ENCODE measurements around the gene STXBP6.
"Not testable (repeated sequence)": the region's sequence is repeated elsewhere in the genome, so short reads cannot be mapped to it uniquely, and the experiment has no call there.

STXBP6 gene

DNA sequence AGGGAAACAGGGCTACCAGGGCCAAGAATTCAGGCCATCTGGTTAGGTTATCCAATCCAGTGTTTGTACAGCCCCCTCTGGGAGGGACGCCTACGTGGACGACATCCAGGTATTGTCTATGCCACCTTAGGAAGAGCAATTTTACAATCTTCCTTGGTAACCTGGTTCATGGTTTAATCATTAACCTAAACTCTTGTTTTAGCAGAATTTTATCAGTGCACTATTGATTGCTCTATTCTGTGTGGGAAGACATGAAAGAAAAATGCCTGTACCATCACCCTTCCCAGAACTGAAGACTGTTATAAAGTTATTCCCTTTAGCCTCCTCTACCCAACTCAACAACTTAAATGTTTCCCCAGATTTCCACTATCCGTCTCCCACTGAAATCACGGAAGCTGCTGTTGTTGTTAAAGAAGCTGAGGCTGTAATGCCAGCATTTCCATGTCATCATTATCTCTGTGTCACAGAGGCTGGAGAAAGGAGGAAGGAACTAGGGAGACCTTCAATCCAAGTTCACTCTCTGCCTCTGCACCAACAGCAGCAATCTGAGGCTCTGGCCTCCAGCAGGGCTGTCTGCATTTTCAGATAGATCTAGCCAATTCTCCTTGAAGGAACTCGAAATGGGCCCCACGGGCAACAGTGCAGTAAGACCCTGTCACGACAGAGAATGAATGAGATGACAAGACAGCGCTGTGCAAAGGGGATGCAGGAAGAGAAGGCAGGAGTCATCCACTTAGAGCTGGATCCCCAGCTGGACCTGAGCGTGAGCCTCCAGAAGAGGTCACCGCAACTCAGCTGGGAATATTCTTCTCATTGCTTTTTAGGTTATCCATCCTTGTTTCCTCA, 232.5 kb downstream of the STXBP6 start:
- no peak for DNase-seq

DNA sequence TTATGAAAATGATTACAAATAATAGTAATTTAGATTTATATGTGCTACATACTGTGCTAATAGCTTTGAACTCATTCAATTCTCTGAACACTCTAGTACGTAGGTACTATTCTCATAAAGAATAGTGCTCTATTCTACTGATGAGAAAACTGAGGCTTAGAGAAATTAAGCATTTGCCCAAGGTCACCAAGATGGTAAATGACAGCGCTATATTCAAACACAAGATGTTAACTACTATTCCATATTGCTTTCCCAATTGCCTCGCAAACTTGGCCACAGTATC, 233.1 kb downstream of the STXBP6 start:
- no peak for DNase-seq

DNA sequence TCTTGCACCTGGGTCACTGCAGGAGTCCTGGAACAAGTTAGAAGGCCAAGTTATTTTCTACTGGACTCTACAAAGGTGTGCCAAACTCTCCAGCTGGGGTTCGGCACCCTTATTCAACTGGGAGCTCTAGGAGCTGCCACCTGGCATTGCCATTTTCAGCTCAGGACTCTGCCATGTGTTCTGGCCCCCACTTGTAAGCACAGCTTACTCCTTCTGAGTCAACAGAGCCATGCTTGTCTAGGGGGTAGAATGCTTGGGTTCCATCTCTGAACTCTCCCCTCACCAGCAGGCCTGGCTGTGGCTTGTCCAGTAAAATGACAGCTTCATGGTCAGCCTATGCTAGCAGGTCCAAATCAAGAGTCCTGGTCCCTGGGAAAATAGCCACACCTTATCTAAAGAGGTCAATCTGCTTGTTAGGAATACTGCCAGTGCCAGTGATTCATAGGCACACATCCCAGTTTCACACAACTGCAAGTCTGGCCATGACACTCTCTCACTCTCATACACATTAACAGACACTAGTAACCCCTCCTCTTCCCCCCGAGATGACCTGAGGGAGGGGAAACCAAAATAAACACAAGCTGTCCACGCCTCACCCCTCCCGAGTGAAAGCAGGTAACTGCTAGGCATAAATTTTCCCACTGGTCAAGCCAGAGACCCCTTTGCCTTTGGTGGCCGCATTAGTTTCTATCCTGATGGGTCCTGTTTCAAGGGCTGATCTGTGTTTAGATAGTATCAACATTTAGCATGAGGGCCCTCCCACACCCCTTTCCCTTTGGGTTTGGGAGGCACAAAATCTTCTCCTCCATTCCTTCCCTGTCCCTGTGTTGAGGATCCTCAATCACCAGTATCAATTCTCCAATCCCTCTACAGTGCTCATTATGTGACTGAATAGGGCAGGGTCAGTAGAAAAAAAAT, 233.7 kb downstream of the STXBP6 start:
- no peak for DNase-seq

DNA sequence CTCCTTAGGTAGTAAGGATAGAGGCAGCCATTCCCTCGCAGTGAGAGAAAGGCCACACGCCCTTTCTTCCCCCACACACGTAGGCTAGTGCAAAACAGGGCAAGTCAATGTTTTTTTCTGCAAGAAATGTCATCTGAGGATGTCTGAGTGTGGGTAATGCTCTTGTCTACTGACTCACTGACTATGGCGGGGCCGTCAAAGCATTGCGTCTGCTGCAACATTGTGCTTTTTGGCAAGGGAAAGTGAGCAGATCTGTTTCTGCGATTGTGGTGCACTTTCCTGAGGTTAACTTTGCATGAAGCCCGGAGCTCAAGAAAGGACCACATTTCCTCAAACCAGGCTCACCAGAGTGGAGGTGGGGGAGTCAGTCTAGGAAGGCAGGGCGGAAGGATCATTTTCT, 234.4 kb downstream of the STXBP6 start:
- no peak for DNase-seq

DNA sequence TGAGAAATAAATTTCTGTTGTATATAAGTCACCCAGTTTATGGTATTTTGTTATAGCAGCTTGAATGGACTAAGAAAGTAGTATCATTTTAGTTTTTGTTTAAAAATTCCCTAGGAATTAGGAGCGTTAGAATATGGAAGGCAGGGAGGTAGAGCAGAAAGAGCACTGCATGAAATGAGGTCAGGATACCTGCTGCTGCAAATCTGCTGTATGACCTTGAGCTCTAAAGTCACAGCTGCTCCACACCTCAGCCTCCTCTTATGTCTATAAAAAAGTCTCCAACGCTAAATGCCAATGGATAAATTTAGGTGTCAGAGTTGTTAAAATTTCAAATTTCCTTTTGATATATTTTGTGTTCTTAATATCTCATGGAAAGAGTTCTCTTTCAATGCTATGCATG, 235.0 kb downstream of the STXBP6 start:
- no peak for DNase-seq

DNA sequence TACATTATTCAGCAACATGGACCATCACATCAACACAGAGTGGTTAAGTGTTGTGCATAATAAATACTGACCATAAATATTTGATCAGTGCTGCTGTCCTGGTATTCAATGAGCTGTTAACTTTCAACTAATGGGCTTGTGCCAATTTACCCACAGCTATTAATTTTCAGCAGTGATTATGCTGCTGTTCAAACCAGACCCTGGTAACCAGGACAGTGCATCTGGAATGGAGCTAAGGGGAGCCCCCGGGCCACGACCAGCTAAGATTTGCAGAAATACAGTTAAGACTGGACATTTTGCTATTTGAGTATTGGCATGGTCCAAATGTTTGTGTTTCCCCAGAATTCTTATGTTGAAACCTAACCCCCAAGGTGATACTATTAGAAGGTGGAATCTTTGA, 235.6 kb downstream of the STXBP6 start:
- no peak for DNase-seq

DNA sequence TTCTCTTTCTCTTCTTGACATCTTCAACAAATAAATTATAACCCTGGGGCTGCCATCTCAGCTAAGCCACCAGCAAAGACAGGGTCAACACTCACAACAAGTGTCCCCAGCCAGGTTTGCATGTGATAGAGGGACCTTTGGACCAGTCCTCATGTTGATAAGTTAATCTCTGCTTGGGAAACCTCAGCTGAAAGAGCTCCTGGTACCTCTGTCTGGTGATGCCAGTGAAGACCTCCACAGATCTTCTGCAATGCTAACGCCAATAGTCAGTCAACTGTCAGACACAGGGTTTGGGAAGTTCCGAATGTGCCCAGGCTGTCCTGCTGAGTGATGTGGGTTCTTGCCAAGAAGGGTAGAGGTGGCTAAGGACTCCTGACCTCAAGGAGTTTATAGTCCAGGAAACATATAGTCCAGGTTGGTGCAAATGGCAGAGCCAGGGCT, 236.1 kb downstream of the STXBP6 start:
- no peak for DNase-seq

DNA sequence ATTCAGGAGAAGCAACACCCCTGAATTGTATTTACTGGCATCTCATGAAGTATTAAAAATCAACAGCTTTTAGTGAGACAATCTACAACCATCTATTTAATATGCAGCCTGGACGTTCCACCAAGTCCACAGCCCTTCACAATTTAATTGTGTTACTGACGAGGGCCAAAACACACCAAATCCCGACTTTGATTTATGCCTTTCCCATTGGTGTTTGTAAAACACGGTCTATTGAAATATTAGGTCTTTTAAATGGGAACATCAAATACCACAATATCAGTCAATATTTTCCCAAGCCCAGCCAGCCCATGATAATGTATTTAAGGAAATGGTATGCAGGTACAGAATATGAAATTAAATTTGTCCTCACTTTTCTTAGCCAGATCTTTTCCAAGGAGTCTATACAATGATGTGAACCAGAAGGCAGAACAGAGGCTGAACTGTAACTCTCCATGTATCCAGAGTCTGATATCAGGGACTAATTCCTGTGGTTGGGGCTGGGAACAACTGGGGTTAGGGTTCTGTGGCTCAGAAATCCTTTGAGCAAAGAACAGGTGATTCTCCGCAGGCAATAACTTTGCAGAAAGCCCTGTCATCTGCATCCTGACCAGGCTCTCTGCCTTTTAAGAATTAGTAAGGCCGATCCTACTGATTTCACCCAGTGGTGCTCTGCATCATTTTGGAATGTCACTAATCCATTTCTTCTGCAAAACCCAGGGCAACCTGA, 236.7 kb downstream of the STXBP6 start:
- DNase-seq: no peak

DNA sequence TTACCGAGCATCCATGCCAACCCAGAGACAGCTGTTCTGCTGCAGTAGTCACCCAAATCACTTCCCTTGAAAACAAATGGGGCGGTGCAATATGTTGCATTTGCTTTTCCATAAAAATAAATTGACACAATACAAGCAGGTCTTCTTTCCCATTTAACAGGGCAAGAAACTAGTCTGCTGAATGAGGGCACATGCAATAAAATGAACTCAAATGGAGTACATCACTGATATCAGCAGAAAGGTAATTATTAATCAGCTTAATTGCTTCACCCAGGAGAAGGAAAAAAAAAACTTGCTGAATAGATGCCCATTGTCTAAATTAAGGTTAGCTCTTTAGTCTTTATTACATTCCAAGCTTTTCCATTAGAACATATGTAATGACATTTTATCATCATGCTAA, 240.8 kb downstream of the STXBP6 start:
- no peak for DNase-seq

DNA sequence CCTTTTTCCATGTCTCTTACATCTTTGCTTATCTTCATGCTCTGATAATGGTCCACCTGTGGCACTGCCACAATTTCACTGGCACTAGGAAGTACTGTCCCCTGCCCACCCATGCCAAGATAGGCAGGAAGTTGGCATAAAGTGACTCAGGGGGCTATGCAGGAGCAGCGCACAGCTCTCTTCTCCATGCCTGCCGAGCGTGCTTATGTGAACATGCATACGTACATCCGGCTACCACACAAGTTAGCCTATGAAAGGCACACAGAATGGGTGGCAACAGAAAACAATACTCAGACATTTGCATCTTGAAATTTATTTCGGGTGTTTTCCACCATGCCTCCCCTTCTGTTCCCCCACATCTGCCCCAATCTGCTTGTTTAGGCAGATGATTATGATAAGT, 241.5 kb downstream of the STXBP6 start:
- no peak for DNase-seq

DNA sequence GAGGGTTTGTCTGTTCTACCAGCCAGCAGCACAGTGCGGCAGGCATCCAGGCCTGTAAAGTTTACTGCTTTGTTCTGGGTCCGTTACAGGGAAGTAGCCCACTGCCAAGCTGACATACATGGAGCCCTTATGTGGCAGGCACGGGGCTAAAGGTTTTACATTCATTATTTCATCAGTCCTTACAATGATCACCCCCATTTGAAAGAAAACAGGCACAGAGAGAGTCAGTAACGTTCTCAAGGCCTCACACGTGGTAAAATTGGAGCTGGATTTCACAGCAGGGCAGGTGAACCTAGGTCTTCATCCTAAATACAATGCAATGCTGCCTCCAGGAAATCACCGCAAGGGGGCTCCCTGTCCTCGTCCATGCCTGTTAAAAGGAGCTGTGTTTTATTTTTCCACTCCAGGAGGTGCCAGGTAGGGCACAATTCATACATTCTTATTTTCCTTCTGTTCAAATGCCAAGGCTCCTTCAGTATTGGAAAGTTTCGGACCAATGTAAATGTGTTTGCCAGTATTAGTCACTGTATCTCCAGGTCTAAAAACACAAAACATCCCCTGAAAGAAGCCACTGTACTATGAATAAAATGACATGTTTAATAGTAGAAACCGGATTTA, 243.8 kb downstream of the STXBP6 start:
- DNase-seq: no peak

DNA sequence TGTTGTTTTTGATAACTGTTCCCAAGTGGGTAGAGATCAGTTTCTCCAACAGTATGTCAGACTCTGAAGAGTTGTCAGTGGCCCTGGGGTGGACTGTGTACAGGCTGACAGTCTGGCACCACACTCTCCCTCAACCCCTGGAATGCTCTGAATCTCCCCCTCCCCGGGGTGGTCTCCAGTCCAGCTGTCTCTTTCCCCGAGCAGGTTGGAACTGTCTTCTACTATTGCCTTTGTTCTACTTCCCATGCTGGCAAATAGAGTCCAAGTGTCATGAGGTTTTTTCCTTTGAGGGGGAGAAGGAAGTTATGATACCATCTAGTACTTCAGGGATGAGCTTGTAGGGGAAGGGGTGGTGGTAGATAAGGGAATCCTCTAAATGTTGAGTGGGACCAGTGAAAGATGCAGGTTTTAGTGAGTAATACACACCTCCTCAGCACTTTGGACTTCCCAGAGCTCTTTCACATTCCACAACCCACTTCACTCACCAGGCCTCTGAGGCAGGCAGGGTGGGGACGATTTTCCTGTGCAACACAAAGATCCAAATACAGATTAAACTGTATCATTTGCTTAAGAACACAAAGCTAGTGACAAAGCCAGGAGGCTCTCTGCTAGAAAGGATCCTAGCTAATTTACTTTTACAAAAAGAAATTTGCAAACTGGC, 245.3 kb downstream of the STXBP6 start:
- DNase-seq: no peak

DNA sequence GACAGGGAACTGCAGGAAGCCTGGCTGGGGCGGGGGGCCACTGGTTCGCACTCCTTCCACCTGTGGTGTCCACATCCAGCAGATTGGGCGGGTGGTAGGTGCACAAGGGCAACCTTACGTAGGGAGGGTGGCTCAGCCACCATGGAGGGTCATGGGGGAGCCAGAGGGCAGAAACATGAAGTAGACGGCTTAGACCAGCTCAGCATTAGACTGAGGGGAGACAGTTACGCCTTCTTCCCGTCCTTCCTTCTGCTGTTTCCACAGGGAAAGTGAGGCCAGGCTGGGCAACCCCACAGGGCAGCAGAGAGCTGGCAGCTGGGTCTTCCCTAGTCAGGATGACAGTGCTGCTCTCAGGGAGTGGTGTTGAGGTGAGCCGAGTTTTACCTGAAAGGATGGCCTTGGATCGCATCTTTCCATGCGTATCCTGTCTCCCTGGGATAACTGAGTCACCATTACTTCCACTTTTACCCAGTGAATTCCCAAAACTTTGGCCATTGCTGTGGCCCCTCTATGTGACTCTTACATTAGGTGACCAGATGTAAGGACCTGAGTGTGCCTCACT, 245.9 kb downstream of the STXBP6 start:
- no peak for DNase-seq

DNA sequence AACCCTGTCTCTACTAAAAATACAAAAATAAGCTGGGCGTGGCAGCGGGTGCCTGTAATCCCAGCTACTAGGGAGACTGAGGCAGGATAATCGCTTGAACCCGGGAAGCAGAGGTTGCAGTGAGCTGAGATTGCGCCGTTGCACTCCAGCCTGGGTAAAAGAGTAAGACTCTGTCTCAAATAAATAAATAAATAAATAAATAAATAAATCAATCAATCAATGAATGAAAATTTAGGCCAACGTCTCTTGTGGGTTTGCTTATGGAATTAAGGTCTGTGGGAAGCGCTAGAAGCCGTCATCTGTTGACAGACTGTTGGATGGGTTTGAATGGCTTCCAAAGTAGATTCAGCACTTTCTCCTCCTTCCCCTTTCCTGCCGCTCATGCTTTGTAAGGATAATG, 246.5 kb downstream of the STXBP6 start:
- not testable (repeated sequence) for DNase-seq

DNA sequence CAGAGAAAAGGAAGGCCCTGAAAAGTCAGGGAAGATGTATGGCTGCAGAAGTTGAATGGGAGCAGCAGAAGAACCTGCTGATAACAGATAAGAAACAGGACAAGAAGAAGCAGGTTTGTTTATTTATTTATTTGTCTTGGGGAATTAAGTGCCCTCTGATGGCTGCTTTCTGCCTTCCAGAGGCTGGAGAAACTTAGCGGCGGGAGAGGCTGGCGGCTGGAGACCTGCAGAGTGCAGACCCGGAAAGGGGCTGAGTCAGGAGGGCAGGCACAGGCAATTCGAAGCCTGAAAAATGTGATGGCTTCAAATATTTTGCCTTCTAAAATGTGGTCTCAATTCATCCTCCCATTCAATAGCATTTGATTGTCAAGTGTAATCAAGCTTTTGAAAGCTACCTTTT, 247.7 kb downstream of the STXBP6 start:
- no peak for DNase-seq

DNA sequence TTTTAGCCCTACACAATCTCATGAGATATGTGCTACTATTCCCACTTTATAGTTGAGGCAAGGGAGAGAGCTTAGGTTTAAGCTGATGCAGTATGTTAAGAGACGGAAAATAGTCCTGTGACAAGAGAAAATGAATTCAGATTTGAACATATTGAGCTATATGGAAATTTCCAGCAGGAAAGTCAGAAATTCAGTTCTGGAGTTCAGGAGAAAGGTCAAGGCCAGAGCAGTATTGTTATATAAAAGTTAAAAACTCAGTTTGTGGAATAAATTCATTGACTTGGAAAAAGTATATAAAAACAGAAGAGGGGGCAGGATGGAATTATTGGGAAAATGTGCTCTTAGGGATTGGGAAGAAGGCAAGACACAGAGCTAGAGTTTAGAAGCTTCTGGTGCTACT, 248.9 kb downstream of the STXBP6 start:
- no peak for DNase-seq

DNA sequence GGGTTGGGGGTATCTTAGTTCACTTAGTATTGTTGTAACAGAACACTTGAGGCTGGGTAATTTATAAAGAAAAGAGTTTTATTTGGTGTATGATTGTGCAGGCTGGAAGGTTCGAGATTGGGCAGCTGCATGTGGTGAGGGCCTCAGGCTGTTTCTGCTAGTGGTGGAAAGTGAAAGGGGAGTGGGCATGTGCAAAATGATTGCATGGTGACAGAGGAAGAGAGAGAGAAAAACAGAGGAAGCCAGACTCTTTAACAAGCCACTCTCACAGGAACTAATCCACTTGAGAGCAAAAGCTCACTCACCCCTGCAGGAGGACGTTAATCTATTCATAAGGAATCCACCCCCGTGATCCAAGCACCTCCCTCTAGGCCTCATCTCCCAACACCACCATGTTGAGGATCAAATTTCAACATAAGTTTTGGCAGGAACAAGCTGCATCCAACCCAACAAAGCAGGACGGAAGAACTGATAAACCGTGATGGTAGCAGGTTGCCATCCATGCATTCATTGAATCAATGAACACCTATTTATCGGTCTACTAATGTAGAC, 251.0 kb downstream of the STXBP6 start:
- DNase-seq: no peak

DNA sequence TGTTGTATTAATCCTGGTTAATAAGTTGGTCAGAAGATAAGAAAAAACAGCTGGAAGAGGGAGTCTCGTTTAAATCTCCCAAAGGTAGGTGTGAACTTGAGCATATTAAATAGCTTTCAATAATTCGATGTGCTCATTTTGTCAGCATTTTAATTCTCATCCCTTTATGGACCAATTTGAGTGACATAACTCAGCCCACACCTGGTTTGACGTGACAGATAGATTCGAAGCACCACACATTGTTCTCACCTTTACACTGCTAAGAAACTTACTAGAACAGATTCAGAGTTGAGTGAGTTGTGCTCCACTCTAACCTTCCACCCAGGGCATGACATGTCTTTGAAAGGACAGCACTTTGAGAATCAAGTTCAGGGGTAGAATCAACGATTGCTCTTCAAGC, 254.5 kb downstream of the STXBP6 start:
- no peak for DNase-seq

DNA sequence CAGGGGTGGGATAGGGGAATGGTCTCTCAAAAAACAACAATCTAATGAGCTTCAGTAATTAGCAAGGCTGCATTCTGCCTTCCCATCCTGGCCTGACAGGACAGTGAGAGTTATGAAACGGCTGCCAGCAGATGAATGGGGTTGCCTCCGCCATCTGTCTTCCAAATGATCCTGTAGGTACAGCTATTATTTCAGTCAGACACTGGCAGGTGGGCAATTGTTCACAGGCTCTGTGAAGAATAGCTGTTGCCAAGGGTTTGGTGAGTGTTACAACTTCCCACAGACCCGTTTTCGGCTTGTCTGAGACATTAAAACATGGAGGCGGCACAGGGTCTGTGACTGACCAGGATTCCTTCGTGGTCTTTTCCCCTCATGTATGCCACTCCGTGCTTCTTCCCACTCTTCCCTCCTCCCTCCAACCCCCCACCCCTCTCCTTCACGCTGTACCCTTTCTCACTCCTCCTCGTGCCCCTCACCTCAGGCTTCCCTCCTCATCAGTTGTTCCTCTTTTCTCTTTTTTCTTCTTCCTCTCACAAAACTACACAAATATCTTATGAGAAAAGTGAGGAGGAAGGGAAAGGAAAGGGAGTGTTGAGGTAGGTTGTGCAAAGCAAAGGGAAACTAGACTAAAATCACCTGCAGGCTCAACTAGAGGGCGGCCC, 255.2 kb downstream of the STXBP6 start:
- DNase-seq: no peak

DNA sequence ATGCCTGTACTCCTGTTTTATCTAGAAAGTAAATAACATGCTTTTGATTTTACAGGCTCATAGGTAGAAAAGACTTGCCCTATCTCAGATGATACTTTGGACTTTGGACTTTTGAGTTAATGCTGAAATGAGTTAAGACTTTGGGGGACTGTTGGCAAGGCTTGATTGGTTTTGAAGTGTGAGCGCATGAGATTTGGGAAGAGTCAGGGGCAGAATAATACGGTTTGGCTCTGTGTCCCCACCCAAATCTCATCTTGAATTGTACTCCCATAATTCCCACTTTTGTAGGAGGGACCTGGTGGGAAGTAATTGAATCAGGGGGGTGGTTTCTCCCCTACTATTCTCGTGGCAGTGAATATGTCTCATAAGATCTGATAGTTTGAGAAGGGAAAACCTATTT, 259.8 kb downstream of the STXBP6 start:
- DNase-seq: no peak

DNA sequence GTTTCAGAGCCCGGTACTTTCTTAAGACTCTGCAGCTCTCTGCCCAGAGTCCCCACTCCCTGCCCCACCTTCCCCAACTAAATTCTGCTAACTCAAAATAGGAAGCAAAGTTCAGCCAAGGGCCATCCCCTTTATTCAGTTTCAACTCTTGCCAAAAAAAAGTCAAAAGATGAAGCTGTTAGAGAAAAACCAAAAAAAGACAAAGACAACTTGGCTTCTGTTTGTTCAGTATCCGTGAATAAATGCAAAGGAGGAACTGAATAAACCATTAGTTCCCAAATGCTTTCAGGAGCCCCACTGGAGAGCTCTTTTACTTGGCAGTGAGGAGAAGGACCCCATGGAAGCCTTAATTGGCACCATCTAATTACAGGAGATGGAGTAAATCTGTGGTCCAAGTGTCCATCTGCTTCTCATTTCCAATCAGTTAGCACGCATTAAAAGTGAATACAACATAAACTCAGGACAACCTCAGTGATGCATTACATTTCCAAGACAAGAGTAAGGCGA, 260.5 kb downstream of the STXBP6 start:
- no peak for DNase-seq

Measured in NCI-H187 treated with DMSO at 0.1 percent for 48 hours (cell line).